Chondrocyte (in vitro differentiated cells): Measurements from ENCODE around the gene GCH1. TPM values are rescaled to one million over a fixed set of nuclear protein-coding genes. Genes with fewer than 3 reads are reported as not detected.

ENCODE experiments used
- DNase-seq: peaks from one replicate; pipeline ENCODE4 v3.0.0; 2021; ENCODE audit warnings: mixed read lengths, low spot score
- H3K27ac Mint-ChIP-seq: one replicate; pipeline ENCODE4 v1.8.0; 2021; ENCODE audit warnings: mild to moderate bottlenecking, moderate library complexity, mixed read lengths; ENCODE audit not compliant: unreplicated experiment
- H3K27me3 Mint-ChIP-seq: 2 replicates; pipeline ENCODE4 v1.8.0; 2021; ENCODE audit warnings: low read depth, mixed read lengths
- H3K36me3 Mint-ChIP-seq: 2 replicates; pipeline ENCODE4 v1.8.0; 2021; ENCODE audit warnings: low read depth, mixed read lengths
- H3K4me1 Mint-ChIP-seq: 2 replicates; pipeline ENCODE4 v1.8.0; 2021; ENCODE audit warnings: low read depth, mild to moderate bottlenecking, mixed read lengths
- H3K4me3 Mint-ChIP-seq: one replicate; pipeline ENCODE4 v1.8.0; 2021; ENCODE audit warnings: mild to moderate bottlenecking, moderate library complexity, mixed read lengths; ENCODE audit not compliant: unreplicated experiment
- H3K9me3 Mint-ChIP-seq: 2 replicates; pipeline ENCODE4 v1.8.0; 2021; ENCODE audit warnings: low read depth, mixed read lengths
- total RNA-seq: library from RNA; stranded (reverse); gene quantifications from 3 replicates; pipeline ENCODE4 v1.2.1, GENCODE V29; 2021
- TF ChIP-seq, protein P1 (sequence below): fragments of 200-600 bp; sonication (generic); IDR thresholded peaks from 2 replicates; pipeline ENCODE4 v1.5.0; 2021; ENCODE audit warnings: antibody characterized with exemption, mild to moderate bottlenecking, moderate library complexity

The GCH1 gene
- total RNA-seq, 1 donor from 2014 or later: 0.95 TPM

DNA sequence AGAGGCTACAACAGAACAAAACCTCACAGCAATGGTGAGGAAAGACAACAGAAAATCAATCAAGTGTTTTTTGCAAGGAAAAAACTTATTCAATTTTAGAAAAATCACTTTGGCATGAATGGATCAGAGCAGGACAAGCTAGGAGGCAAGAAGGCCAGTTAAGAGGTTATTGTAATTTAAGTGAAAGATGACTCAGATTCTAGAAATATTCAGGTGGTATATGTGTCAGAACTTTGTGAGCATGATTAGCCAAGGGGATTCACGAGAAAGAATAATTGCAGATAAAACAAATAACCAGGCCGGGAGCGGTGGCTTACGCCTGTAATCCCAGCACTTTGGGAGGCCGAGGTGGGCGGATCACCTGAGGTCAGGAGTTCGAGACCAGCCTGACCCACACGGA lies 12.7 kb downstream of the GCH1 start:
- Mint-ChIP-seq H3K4me3 (no peak overlapping the region), H3K27ac (no peak overlapping the region), H3K4me1 (no peaks in the 10 kb centered on the region), H3K27me3 (no peaks in the 10 kb centered on the region), H3K36me3 (no peaks in the 10 kb centered on the region), H3K9me3 (no peaks in the 10 kb centered on the region)
- TF ChIP-seq, protein P1, sequence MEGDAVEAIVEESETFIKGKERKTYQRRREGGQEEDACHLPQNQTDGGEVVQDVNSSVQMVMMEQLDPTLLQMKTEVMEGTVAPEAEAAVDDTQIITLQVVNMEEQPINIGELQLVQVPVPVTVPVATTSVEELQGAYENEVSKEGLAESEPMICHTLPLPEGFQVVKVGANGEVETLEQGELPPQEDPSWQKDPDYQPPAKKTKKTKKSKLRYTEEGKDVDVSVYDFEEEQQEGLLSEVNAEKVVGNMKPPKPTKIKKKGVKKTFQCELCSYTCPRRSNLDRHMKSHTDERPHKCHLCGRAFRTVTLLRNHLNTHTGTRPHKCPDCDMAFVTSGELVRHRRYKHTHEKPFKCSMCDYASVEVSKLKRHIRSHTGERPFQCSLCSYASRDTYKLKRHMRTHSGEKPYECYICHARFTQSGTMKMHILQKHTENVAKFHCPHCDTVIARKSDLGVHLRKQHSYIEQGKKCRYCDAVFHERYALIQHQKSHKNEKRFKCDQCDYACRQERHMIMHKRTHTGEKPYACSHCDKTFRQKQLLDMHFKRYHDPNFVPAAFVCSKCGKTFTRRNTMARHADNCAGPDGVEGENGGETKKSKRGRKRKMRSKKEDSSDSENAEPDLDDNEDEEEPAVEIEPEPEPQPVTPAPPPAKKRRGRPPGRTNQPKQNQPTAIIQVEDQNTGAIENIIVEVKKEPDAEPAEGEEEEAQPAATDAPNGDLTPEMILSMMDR: no peak
- no peak for DNase-seq

DNA sequence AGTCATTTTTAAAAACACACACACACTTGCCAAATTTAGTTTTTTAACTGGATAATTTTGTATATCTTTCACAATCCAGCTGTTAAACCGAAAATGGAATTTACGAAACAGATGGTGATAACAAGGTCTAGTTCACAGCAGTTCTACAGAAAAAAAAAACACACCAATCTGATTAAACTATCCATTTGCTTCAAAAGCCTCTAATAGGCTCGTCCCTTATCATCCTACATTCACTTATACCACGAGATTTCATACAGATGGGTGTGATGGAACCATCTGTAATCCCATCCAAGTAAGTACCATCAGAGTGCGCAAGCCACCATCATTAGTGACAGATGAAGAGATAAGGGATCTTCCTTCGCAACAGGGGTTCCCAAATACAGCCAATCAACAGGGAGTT lies 20.1 kb downstream of the GCH1 start:
- DNase-seq: no peak
- H3K27ac Mint-ChIP-seq: peak overlapping the region; percentile 86
- no peaks in the 10 kb centered on the region for H3K27me3 Mint-ChIP-seq
- H3K9me3 Mint-ChIP-seq: no peaks in the 10 kb centered on the region
- H3K4me3 Mint-ChIP-seq: no peak overlapping the region
- TF ChIP-seq, protein P1: no peak
- no peaks in the 10 kb centered on the region for H3K36me3 Mint-ChIP-seq
- peaks cover 17% of the 10 kb centered on the region for H3K4me1 Mint-ChIP-seq

DNA sequence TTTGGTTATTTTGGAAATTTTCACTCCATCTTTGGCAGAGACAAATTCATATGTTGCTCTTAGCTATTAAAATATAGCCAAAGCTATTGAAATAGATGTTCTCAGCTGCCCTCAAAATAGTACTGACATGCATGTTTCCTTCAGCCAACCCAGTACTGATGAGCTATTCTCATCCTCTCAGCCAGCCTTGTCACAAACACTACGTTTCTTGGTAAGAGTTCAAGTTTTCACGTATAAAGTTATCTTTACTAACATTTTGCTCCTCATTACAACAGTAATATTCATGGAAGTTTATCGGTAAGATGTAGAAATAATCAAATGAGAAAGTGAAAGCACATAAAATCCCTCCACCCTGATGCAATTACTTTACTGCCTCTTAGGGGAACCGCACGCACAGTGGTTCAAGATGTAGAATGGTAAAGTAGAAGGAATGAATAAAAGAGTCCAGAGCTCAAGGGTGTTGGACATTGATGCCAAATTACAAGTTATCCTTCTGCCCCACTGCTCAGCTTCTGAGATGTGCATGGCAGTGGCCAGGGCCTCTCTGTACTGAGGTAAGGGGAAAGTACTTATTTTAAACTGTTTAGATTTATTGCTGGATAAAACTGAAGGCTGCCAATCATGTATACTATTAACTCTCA lies 20.7 kb downstream of the GCH1 start:
- Mint-ChIP-seq H3K36me3 (no peaks in the 10 kb centered on the region), H3K4me1 (peaks cover 17% of the 10 kb centered on the region), H3K27ac (peak overlapping the region; percentile 86), H3K9me3 (no peaks in the 10 kb centered on the region), H3K27me3 (no peaks in the 10 kb centered on the region), H3K4me3 (peak overlapping the region; percentile 63)
- TF ChIP-seq, protein P1: peak; percentile 14
- no peak for DNase-seq

DNA sequence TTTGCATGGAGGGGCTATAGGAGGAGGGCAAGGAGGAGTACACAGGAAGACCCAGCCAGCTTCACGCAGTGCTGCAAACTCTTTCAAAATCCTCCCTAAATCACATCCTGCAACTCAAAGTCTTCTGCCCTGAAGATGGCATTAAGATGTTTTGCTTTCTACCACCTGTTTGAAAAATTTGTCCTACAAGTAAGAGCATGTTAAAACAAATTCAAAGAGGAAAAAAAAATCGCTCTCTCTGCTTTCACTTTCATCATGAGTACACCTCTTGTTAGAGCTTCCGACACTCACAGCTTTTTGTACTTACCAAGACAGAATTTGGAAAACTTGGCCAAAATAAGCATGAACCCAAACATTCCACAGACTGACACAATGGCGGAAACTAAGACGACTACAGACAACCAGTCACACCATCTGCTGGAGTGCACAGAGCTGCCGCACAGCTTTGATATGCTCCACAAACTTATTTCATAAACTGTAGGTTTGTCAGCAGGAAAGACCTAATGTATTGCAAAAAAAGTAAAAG lies 21.3 kb downstream of the GCH1 start:
- no peak for DNase-seq
- no peaks in the 10 kb centered on the region for H3K27me3 Mint-ChIP-seq
- H3K4me3 Mint-ChIP-seq: peak overlapping the region; percentile 63
- H3K36me3 Mint-ChIP-seq: no peaks in the 10 kb centered on the region
- H3K27ac Mint-ChIP-seq: peak overlapping the region; percentile 86
- no peaks in the 10 kb centered on the region for H3K9me3 Mint-ChIP-seq
- H3K4me1 Mint-ChIP-seq: peaks cover 17% of the 10 kb centered on the region
- TF ChIP-seq, protein P1: peak; percentile 41

DNA sequence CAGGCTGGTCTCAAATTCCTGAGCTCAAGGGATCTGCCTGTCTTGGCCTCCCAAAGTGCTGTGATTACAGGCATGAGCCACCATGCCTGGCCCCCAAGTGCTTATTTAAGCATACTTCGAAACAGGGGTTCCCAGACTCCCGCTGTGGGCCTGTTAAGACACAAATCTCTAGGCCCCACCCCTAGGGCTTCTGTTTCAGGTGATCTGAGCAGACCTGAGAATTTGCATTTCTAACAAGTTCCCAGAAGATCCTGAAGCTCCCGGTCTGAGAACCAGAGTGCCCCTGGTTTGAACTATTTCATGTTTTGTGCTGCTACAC lies 25.0 kb downstream of the GCH1 start:
- peaks cover 11% of the 10 kb centered on the region for H3K9me3 Mint-ChIP-seq
- peaks cover 16% of the 10 kb centered on the region for H3K4me1 Mint-ChIP-seq
- no peaks in the 10 kb centered on the region for H3K27me3 Mint-ChIP-seq
- H3K36me3 Mint-ChIP-seq: no peaks in the 10 kb centered on the region
- no peak for DNase-seq
- TF ChIP-seq, protein P1: no peak
- no peak overlapping the region for H3K27ac Mint-ChIP-seq
- no peak overlapping the region for H3K4me3 Mint-ChIP-seq
